OCI-LY1 (cell line): ENCODE data around the gene ARF6.

ENCODE experiments used
- H2AFZ ChIP-seq: fragments of 200-600 bp; sonication (generic), shearing (Covaris generic); 2 replicates; pipeline ENCODE4 v1.6.0; 2014; ENCODE audit warnings: antibody characterized with exemption, mild to moderate bottlenecking, low read length
- H3F3A ChIP-seq: fragments of 200-600 bp; sonication (generic), shearing (Covaris generic); 2 replicates; pipeline ENCODE4 v1.6.0; 2014; ENCODE audit warnings: mild to moderate bottlenecking, antibody characterized with exemption, low read length, moderate library complexity; ENCODE audit not compliant: insufficient read depth
- H3K27ac ChIP-seq: fragments of 200-600 bp; sonication (generic); 2 replicates; pipeline ENCODE4 v1.5.1; 2014; ENCODE audit warnings: low read length, mixed run types, mild to moderate bottlenecking, low read depth; ENCODE audit not compliant: poor library complexity, severe bottlenecking
- H3K27me3 ChIP-seq: fragments of 200-600 bp; sonication (generic); 2 replicates; pipeline ENCODE4 v1.6.0; 2014; ENCODE audit warnings: antibody characterized with exemption, mild to moderate bottlenecking, low read length, moderate library complexity; ENCODE audit not compliant: insufficient read depth
- H3K36me3 ChIP-seq: fragments of 200-600 bp; sonication (generic); 2 replicates; pipeline ENCODE4 v1.6.1; 2014; ENCODE audit warnings: mild to moderate bottlenecking, antibody characterized with exemption, low read length, moderate library complexity, mixed read lengths; ENCODE audit not compliant: insufficient read depth
- H3K4me1 ChIP-seq: fragments of 200-600 bp; sonication (generic); 2 replicates; pipeline ENCODE4 v1.5.1; 2014; ENCODE audit warnings: mild to moderate bottlenecking, low read length, moderate library complexity; ENCODE audit not compliant: insufficient read depth, severe bottlenecking
- H3K4me2 ChIP-seq: fragments of 200-600 bp; sonication (generic), shearing (Covaris generic); 2 replicates; pipeline ENCODE4 v1.6.1; 2014; ENCODE audit warnings: low read length
- H3K4me3 ChIP-seq: fragments of 200-600 bp; sonication (generic); 2 replicates; pipeline ENCODE4 v1.5.1; 2014; ENCODE audit warnings: low read length, low read depth, mild to moderate bottlenecking, mixed read lengths; ENCODE audit not compliant: poor library complexity, severe bottlenecking
- H3K79me2 ChIP-seq: fragments of 200-600 bp; shearing (Covaris generic); 2 replicates; pipeline ENCODE4 v1.6.1; 2016; ENCODE audit warnings: mixed run types, low read length, mixed read lengths; ENCODE audit not compliant: insufficient read depth
- H3K9ac ChIP-seq: fragments of 200-600 bp; sonication (generic), shearing (Covaris generic); 2 replicates; pipeline ENCODE4 v1.6.1; 2014; ENCODE audit warnings: mild to moderate bottlenecking, low read length, mixed read lengths
- H3K9me2 ChIP-seq: fragments of 200-600 bp; sonication (generic), shearing (Covaris generic); 2 replicates; pipeline ENCODE4 v1.6.1; 2014; ENCODE audit warnings: low read depth, mild to moderate bottlenecking, low read length, mixed read lengths
- H3K9me3 ChIP-seq: fragments of 200-600 bp; shearing (Covaris generic); 2 replicates; pipeline ENCODE4 v1.6.1; 2014; ENCODE audit warnings: low read length, mixed read lengths
- H4K20me1 ChIP-seq: fragments of 200-600 bp; sonication (generic), shearing (Covaris generic); 2 replicates; pipeline ENCODE4 v1.6.0; 2016; ENCODE audit warnings: mild to moderate bottlenecking, low read length; ENCODE audit not compliant: insufficient read depth
- EZH2 ChIP-seq: fragments of 200-600 bp; sonication (generic), shearing (Covaris generic); IDR thresholded peaks from 2 replicates; pipeline ENCODE4 v1.8.0; 2017; ENCODE audit warnings: borderline replicate concordance, mixed run types, mild to moderate bottlenecking, antibody characterized with exemption, low read length, moderate library complexity, mixed read lengths
- TF ChIP-seq, protein P1 (sequence below): fragments of 200-600 bp; sonication (generic), shearing (Covaris generic); IDR thresholded peaks from 2 replicates; pipeline ENCODE4 v1.5.1; 2017; ENCODE audit warnings: mild to moderate bottlenecking, antibody characterized with exemption, low read length, moderate library complexity, mixed read lengths

ARF6 gene

DNA sequence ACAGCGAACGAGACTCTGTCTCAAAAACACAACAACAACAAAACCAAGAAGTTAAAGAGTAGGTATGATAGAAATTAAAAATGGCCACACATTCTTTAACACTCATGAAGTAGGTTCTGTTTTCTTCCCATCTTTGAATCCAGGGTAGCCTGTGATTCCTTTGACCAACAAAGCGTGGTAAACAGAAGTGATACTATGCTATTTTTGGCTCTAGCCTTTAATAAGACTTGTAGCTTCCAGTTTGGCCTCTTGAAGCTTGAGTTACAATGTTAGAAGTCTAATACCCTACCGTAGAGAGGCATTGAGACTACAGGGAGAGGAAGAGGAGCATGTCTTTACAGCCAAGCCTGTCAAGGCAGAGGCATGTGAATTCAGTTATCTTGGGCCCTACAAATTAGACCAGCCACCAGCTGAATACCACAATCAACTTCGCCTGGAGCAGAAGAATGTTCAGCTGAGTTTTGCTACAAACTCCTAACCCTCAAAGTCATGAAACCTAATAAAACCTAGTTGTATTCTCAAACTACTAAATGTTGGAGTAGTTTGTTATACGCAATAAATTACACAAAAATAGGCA, 35.4 kb upstream of the ARF6 start:
- Histone ChIP-seq H3K27me3 (no peaks in the 10 kb centered on the region), H3K4me2 (no peak overlapping the region), H3K4me3 (no peak overlapping the region), H3K9ac (no peak overlapping the region), H3K79me2 (peaks cover under 1% of the 10 kb centered on the region; the same call in 1 of the 2 replicates), H3F3A (peaks cover 3% of the 10 kb centered on the region; the same call in 1 of the 2 replicates), H3K9me2 (no peaks in the 10 kb centered on the region), H2AFZ (peak overlapping the region; percentile 72; the same call in 1 of the 2 replicates), H4K20me1 (no peaks in the 10 kb centered on the region), H3K27ac (peak overlapping the region; percentile 8), H3K4me1 (peaks cover 27% of the 10 kb centered on the region), H3K36me3 (no peaks in the 10 kb centered on the region), H3K9me3 (no peaks in the 10 kb centered on the region)
- TF ChIP-seq, protein P1, sequence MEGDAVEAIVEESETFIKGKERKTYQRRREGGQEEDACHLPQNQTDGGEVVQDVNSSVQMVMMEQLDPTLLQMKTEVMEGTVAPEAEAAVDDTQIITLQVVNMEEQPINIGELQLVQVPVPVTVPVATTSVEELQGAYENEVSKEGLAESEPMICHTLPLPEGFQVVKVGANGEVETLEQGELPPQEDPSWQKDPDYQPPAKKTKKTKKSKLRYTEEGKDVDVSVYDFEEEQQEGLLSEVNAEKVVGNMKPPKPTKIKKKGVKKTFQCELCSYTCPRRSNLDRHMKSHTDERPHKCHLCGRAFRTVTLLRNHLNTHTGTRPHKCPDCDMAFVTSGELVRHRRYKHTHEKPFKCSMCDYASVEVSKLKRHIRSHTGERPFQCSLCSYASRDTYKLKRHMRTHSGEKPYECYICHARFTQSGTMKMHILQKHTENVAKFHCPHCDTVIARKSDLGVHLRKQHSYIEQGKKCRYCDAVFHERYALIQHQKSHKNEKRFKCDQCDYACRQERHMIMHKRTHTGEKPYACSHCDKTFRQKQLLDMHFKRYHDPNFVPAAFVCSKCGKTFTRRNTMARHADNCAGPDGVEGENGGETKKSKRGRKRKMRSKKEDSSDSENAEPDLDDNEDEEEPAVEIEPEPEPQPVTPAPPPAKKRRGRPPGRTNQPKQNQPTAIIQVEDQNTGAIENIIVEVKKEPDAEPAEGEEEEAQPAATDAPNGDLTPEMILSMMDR, result no peak
- no peak for TF ChIP-seq EZH2

DNA sequence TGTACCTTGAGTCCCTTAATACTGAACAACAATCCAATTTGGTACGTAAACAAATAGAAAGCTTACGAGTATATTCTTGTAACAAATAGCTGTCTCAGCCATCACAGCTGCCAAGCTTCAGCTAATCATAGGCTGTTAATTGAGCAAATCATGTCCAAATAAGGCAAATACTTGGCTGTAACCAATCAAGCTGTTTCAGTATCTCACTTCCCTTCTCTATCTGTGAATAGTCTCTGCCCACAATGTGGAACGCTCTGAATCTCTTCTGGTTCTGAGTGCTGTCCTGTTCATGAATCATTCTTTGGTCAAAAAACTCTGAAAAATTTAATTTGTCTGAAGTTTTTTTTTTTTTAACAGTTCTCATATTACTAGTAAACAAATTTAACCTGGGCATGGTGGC, 34.5 kb upstream of the ARF6 start:
- H3K4me3 ChIP-seq, result no peak overlapping the region
- H3K4me1 ChIP-seq, result peaks cover 25% of the 10 kb centered on the region
- H3K9ac ChIP-seq, result no peak overlapping the region
- no peaks in the 10 kb centered on the region for H3K79me2 ChIP-seq
- peaks cover 3% of the 10 kb centered on the region; the same call in 1 of the 2 replicates for H3F3A ChIP-seq
- H3K9me3 ChIP-seq, result no peaks in the 10 kb centered on the region
- no peak for TF ChIP-seq EZH2
- TF ChIP-seq, protein P1, result no peak
- no peaks in the 10 kb centered on the region for H3K9me2 ChIP-seq
- H4K20me1 ChIP-seq, result no peaks in the 10 kb centered on the region
- H3K27me3 ChIP-seq, result no peaks in the 10 kb centered on the region
- H2AFZ ChIP-seq, result no peak overlapping the region
- H3K27ac ChIP-seq, result peak overlapping the region; percentile 16
- H3K36me3 ChIP-seq, result no peaks in the 10 kb centered on the region
- no peak overlapping the region for H3K4me2 ChIP-seq

GRCh38 chr14:49860988-49861698, 31.7 kb upstream of the ARF6 start:
- H3F3A ChIP-seq, result peaks cover 5% of the 10 kb centered on the region; the same call in 1 of the 2 replicates
- no peaks in the 10 kb centered on the region for H3K36me3 ChIP-seq
- no peaks in the 10 kb centered on the region for H3K9me2 ChIP-seq
- H3K4me1 ChIP-seq, result peaks cover 46% of the 10 kb centered on the region
- no peaks in the 10 kb centered on the region for H3K79me2 ChIP-seq
- peak overlapping the region; percentile 98 for H2AFZ ChIP-seq
- no peaks in the 10 kb centered on the region for H3K9me3 ChIP-seq
- peak overlapping the region; percentile 87 for H3K4me2 ChIP-seq
- peak overlapping the region; percentile 89 for H3K27ac ChIP-seq
- no peak for TF ChIP-seq EZH2
- TF ChIP-seq, protein P1, result no peak
- H3K9ac ChIP-seq, result peak overlapping the region; percentile 89
- peak overlapping the region; percentile 85 for H3K4me3 ChIP-seq
- H3K27me3 ChIP-seq, result no peaks in the 10 kb centered on the region
- no peaks in the 10 kb centered on the region for H4K20me1 ChIP-seq
